GM19463 (cell line): ENCODE measurements around the gene RIOK2.

Experiments used
- ATAC-seq: cut with Tn5 transposase; IDR thresholded peaks from one replicate; pipeline ENCODE4 v1.9.1; 2021; ENCODE audit warnings: mild to moderate bottlenecking, moderate library complexity; ENCODE audit not compliant: unreplicated experiment

RIOK2 gene

GRCh38 chr5:97127727-97128126 lies 55.3 kb downstream of the RIOK2 start:
- no peak for ATAC-seq

GRCh38 chr5:97125125-97125683 lies 57.8 kb downstream of the RIOK2 start:
- no peak for ATAC-seq

- ATAC-seq = no peak
These were observed 58.7 kb downstream of the RIOK2 start for GRCh38 chr5:97124335-97124734.

DNA sequence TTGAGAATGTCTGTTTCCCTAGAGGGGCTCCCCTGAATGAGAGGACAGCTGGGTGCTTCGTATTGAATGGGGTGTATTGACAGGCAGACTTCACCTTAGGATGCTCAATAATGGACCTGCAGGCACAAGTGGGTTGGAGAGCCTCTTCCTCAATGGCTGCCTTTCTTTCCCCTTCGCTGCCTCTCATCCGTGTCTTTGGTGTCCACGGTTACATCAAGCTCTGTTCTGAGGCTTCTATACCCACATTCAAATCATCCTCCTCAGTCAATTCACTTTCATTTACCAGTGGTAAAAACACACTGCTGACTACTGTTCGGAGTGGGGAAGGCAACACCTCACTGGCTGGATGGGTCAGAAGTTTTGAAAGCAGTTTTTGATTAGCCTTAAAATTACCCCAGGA lies 61.2 kb downstream of the RIOK2 start:
- ATAC-seq = no peak

GRCh38 chr5:97120195-97120594 lies 62.9 kb downstream of the RIOK2 start:
- ATAC-seq = no peak

GRCh38 chr5:97119007-97119390 lies 64.0 kb downstream of the RIOK2 start:
- no peak for ATAC-seq

GRCh38 chr5:97118261-97119006 lies 64.6 kb downstream of the RIOK2 start:
- ATAC-seq = no peak

DNA sequence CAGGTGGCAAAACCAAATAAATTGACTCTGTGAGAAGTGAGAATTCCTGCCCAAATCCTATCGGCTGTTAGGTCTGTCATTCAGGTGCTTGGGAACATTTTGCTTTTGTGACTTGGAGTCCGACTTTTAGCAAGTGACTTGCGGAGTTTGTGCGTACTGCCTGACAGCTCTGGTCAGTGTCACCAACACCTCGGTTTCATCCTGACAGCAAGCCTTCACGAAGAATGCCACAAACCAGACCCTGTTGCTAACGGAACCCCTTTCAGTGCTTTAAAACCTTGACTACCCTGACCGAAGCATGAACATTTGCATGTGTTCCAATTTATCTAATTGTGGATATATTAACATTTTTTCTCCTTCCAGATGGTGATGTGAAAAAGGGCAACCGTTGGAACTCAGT lies 67.1 kb downstream of the RIOK2 start:
- ATAC-seq = no peak

DNA sequence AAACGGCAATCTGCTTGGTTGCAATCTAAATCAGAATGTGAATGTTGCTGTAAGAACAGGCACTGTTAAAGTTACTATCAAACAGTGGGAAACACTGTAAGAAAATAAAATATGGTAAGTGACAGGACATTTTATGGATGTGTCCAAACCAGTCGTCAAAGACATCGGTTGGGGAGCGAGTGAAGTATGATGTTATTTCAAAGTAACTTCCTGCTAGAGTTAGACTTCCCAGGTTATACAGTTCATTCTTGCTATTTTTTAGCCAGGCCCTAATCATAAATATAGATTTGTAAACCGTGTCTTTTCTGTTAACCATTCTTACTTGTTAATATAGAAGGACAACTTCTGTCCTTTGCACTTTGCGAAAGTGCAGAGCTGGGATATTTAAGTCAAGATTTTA lies 70.8 kb downstream of the RIOK2 start:
- ATAC-seq = no peak

DNA sequence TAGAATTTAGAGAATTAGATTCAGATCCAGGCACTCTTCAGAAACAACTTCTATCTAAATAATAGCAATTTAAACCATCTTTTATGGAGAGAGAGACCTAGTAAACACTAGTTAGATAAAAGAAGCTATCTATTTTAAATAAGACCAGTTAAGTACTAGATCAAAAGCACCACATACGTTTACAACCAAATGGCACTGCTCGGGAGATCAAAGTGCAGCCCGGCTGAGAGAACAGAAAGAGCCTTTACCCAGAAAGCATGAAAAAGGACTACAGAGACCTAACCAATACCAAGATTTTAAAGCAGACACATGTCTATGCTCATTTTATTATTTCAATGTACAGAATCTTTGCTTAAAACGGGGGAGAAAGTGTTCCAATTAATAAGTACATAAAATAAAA lies 71.4 kb downstream of the RIOK2 start:
- no peak for ATAC-seq

DNA sequence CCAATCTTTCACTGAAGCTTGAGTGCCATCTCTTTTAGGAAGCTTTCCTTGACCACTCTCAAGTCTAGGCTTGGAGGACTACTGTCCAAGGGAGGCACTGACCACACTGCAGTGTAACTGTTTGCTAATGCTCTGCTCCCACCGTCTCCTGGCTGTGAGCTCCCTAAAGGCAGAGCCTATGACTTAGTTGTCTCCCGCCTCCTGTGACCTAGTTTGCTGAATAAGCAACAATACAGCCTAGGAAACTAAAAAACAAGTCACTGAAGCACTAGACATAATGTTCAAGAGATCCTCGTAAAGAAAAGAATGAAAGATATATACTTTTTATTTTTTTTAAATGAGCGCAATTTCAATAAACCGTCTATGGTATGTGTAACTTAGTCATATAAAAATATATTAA lies 72.0 kb downstream of the RIOK2 start:
- ATAC-seq = no peak
